ENCODE measurements around the gene SCIN.
A peak's percentile ranks its signal among the peaks of the same experiment; 100 is the strongest.

The SCIN gene

GRCh38 chr7:12705878-12706277 lies 135.4 kb downstream of the SCIN start:
- DNase-seq (ENCODE audit: low read depth in 2 of 2), result no peak
- no peak overlapping the region for H3K4me3 ChIP-seq (replicated peaks in 1 of 2; ENCODE audit: low read depth in 2 of 2, low read length in 2 of 2)
- TF ChIP-seq CTCF (IDR thresholded peaks at IDR 0.05; ENCODE audit: low read depth, low read length), result no peak

GRCh38 chr7:12706900-12707536 lies 136.5 kb downstream of the SCIN start:
- H3K4me3 ChIP-seq (replicated peaks in 1 of 2; ENCODE audit: low read depth in 2 of 2, low read length in 2 of 2), result no peak overlapping the region
- DNase-seq (ENCODE audit: low read depth in 2 of 2), result peak in 1 of 2 donors; percentile 72
- TF ChIP-seq CTCF (IDR thresholded peaks at IDR 0.05; ENCODE audit: low read depth, low read length), result no peak

- TF ChIP-seq CTCF (IDR thresholded peaks at IDR 0.05; ENCODE audit: low read depth, low read length), result no peak
- H3K4me3 ChIP-seq (replicated peaks in 1 of 2; ENCODE audit: low read depth in 2 of 2, low read length in 2 of 2), result no peak overlapping the region
- no peak for DNase-seq (ENCODE audit: low read depth in 2 of 2)
Measured at GRCh38 chr7:12708314-12708713, 137.8 kb downstream of the SCIN start.
